ENCODE measurements around the gene OPHN1. TPM values are rescaled to one million over a fixed set of nuclear protein-coding genes. Genes with fewer than 3 reads are reported as not detected.
"Not testable (repeated sequence)": the region's sequence is repeated elsewhere in the genome, so short reads cannot be mapped to it uniquely, and the experiment has no call there.

The OPHN1 gene
- polyA plus RNA-seq, 1 donor: 16.3 TPM

GRCh38 chrX:68078801-68079200, 354.5 kb downstream of the OPHN1 start:
- not testable (repeated sequence) for DNase-seq (ENCODE audit: low read depth)

- DNase-seq (ENCODE audit: low read depth): no peak
These were observed 355.9 kb downstream of the OPHN1 start for GRCh38 chrX:68077378-68077777.

GRCh38 chrX:68072041-68072440, 361.3 kb downstream of the OPHN1 start:
- DNase-seq (ENCODE audit: low read depth): no peak

- DNase-seq (ENCODE audit: low read depth): not testable (repeated sequence)
These were observed 363.2 kb downstream of the OPHN1 start for GRCh38 chrX:68070119-68070518.

GRCh38 chrX:68061206-68061535, 372.1 kb downstream of the OPHN1 start:
- no peak for DNase-seq (ENCODE audit: low read depth)

- DNase-seq (ENCODE audit: low read depth): no peak
These were observed 372.6 kb downstream of the OPHN1 start for GRCh38 chrX:68060506-68061205.

- DNase-seq (ENCODE audit: low read depth): no peak
These were observed 373.8 kb downstream of the OPHN1 start for GRCh38 chrX:68059469-68059868.

- no peak for DNase-seq (ENCODE audit: low read depth)
These were observed 383.8 kb downstream of the OPHN1 start for GRCh38 chrX:68049466-68049865.

- no peak for DNase-seq (ENCODE audit: low read depth)
These were observed 384.5 kb downstream of the OPHN1 start for GRCh38 chrX:68048774-68049173.

GRCh38 chrX:68045008-68045577, 388.2 kb downstream of the OPHN1 start:
- DNase-seq (ENCODE audit: low read depth): no peak

- DNase-seq (ENCODE audit: low read depth): no peak
These were observed 389.4 kb downstream of the OPHN1 start for GRCh38 chrX:68043713-68044438.

GRCh38 chrX:68041110-68041509, 392.2 kb downstream of the OPHN1 start:
- no peak for DNase-seq (ENCODE audit: low read depth)

- no peak for DNase-seq (ENCODE audit: low read depth)
These were observed 414.8 kb downstream of the OPHN1 start for GRCh38 chrX:68018248-68019203.

- no peak for DNase-seq (ENCODE audit: low read depth)
These were observed 434.8 kb downstream of the OPHN1 start for GRCh38 chrX:67998540-67998939.

Other genes with a start within 250 kb of the OPHN1 start
- gene YIPF6, start 65.6 kb upstream of the OPHN1 start, polyA plus RNA-seq (ENCODE audit: insufficient read length): 29.6 TPM
- 23.5 TPM for gene STARD8, start 214.2 kb upstream of the OPHN1 start, polyA plus RNA-seq (ENCODE audit: insufficient read length)